WTC11 (cell line): ENCODE measurements around the gene ZSCAN2. TPM values are rescaled to one million over a fixed set of nuclear protein-coding genes. Genes with fewer than 3 reads are reported as not detected.

Experiments used
- ATAC-seq: fragments of 200-7000 bp; cut with Tn5 transposase; 2 replicates; pipeline ENCODE4 v1.10.0; 2021; ENCODE audit warnings: mild to moderate bottlenecking, moderate library complexity
- CTCF ChIA-PET: fragments of 300-600 bp; sonication (Branson Sonifier 250); formaldehyde crosslinking; loops from one replicate; lab custom pipeline; 2021; ENCODE audit warnings: antibody characterized with exemption; lab: Charles Lee
- POLR2A ChIA-PET: fragments of 350-600 bp; sonication (Branson Sonifier 250); formaldehyde crosslinking; loops from one replicate; lab custom pipeline; 2021; ENCODE audit warnings: antibody characterized with exemption; lab: Charles Lee
- DNase-seq: peaks from one replicate; pipeline ENCODE4 v3.0.0; 2021; ENCODE audit warnings: low spot score
- H3K27ac Mint-ChIP-seq: 2 replicates; pipeline ENCODE4 v1.8.0; 2021; ENCODE audit warnings: mixed read lengths
- H3K27me3 Mint-ChIP-seq: 2 replicates; pipeline ENCODE4 v1.8.0; 2021; ENCODE audit warnings: low read depth, mild to moderate bottlenecking, moderate library complexity, mixed read lengths
- H3K36me3 Mint-ChIP-seq: 2 replicates; pipeline ENCODE4 v1.8.0; 2021; ENCODE audit warnings: mixed read lengths
- H3K4me1 Mint-ChIP-seq: 2 replicates; pipeline ENCODE4 v1.8.0; 2022; ENCODE audit warnings: mixed read lengths
- H3K4me3 Mint-ChIP-seq: 2 replicates; pipeline ENCODE4 v1.8.0; 2021; ENCODE audit warnings: mild to moderate bottlenecking, moderate library complexity, mixed read lengths
- H3K9me3 Mint-ChIP-seq: 2 replicates; pipeline ENCODE4 v1.8.0; 2021; ENCODE audit warnings: mixed read lengths
- EMX1 ChIP-seq: fragments of 250-450 bp; sonication (Bioruptor Pico); IDR thresholded peaks from 2 replicates; pipeline ENCODE4 v1.8.0; 2021; ENCODE audit warnings: mild to moderate bottlenecking
- FOXJ3 ChIP-seq: sonication (generic); formaldehyde crosslinking; IDR thresholded peaks from 2 replicates; pipeline ENCODE4 v1.9.0; 2021; ENCODE audit warnings: missing genetic modification reagents, mild to moderate bottlenecking, borderline replicate concordance
- GABPB1 ChIP-seq: sonication (generic); formaldehyde crosslinking; IDR thresholded peaks from 2 replicates; pipeline ENCODE4 v1.8.1; 2023; ENCODE audit warnings: mild to moderate bottlenecking, missing genetic modification reagents
- GRHL2 ChIP-seq: fragments of 250-450 bp; sonication (Bioruptor Pico); IDR thresholded peaks from 2 replicates; pipeline ENCODE4 v1.8.0; 2022; ENCODE audit warnings: mild to moderate bottlenecking, moderate library complexity; ENCODE audit not compliant: insufficient replicate concordance, severe bottlenecking
- HMGA2 ChIP-seq: fragments of 250-450 bp; sonication (Bioruptor Pico); IDR thresholded peaks from 2 replicates; pipeline ENCODE4 v1.4.0; 2021; ENCODE audit warnings: mild to moderate bottlenecking, moderate library complexity
- JAZF1 ChIP-seq: fragments of 250-450 bp; sonication (Bioruptor Pico); IDR thresholded peaks from 2 replicates; pipeline ENCODE4 v1.9.0; 2021; ENCODE audit warnings: moderate library complexity, mild to moderate bottlenecking, inconsistent platforms
- KAT7 ChIP-seq: sonication (generic); formaldehyde crosslinking; IDR thresholded peaks from 2 replicates; pipeline ENCODE4 v1.8.1; 2023; ENCODE audit warnings: missing genetic modification reagents, mild to moderate bottlenecking, borderline replicate concordance
- MXD4 ChIP-seq: fragments of 250-450 bp; sonication (Bioruptor Pico); IDR thresholded peaks from 2 replicates; pipeline ENCODE4 v1.8.0; 2021; ENCODE audit warnings: mild to moderate bottlenecking, moderate library complexity, borderline replicate concordance
- MYBL2 ChIP-seq: sonication (generic); formaldehyde crosslinking; IDR thresholded peaks from 2 replicates; pipeline ENCODE4 v1.8.1; 2023; ENCODE audit warnings: mild to moderate bottlenecking, moderate library complexity, missing genetic modification reagents
- NFYB ChIP-seq: sonication (generic); formaldehyde crosslinking; conservative IDR thresholded peaks from 2 replicates; pipeline ENCODE4 v1.8.0; 2022; ENCODE audit warnings: low read depth, missing genetic modification reagents
- RELA ChIP-seq: sonication (generic); formaldehyde crosslinking; IDR thresholded peaks from 2 replicates; pipeline ENCODE4 v1.8.1; 2022; ENCODE audit warnings: missing genetic modification reagents, mild to moderate bottlenecking, borderline replicate concordance
- RORB ChIP-seq: fragments of 250-450 bp; sonication (Bioruptor Pico); IDR thresholded peaks from 2 replicates; pipeline ENCODE4 v1.9.0; 2021; ENCODE audit warnings: mild to moderate bottlenecking
- SMAD3 ChIP-seq: sonication (generic); formaldehyde crosslinking; IDR thresholded peaks from 2 replicates; pipeline ENCODE4 v1.8.0; 2022; ENCODE audit warnings: missing genetic modification reagents, mild to moderate bottlenecking, borderline replicate concordance
- ZNF138 ChIP-seq: sonication (generic); formaldehyde crosslinking; conservative IDR thresholded peaks from 2 replicates; pipeline ENCODE4 v1.8.1; 2022; ENCODE audit warnings: mild to moderate bottlenecking, moderate library complexity, missing genetic modification reagents
- ZNF423 ChIP-seq: fragments of 250-450 bp; sonication (Bioruptor Pico); IDR thresholded peaks from 2 replicates; pipeline ENCODE4 v2.1.2; 2022; ENCODE audit warnings: mild to moderate bottlenecking, moderate library complexity
- ZNF671 ChIP-seq: fragments of 250-450 bp; sonication (Bioruptor Pico); IDR thresholded peaks from 2 replicates; pipeline ENCODE4 v1.8.0; 2021; ENCODE audit warnings: mild to moderate bottlenecking
- total RNA-seq: library from RNA; stranded (reverse); gene quantifications from 3 replicates; pipeline ENCODE4 v1.2.3, GENCODE V29; 2021
- TF ChIP-seq, protein P1 (sequence below): sonication (generic); formaldehyde crosslinking; conservative IDR thresholded peaks from 2 replicates; pipeline ENCODE4 v1.8.1; 2022; ENCODE audit warnings: mild to moderate bottlenecking, missing genetic modification reagents
- TF ChIP-seq, protein P2 (sequence below): sonication (generic); formaldehyde crosslinking; IDR thresholded peaks from 2 replicates; pipeline ENCODE4 v1.8.1; 2023; ENCODE audit warnings: mild to moderate bottlenecking, missing genetic modification reagents, moderate library complexity
- TF ChIP-seq, protein P3 (sequence below): fragments of 250-450 bp; sonication (Bioruptor Pico); IDR thresholded peaks from 2 replicates; pipeline ENCODE4 v1.9.0; 2021; ENCODE audit warnings: moderate library complexity, mild to moderate bottlenecking, inconsistent platforms, borderline replicate concordance
- TF ChIP-seq, protein P4 (sequence below): sonication (generic); formaldehyde crosslinking; IDR thresholded peaks from 2 replicates; pipeline ENCODE4 v1.8.0; 2023; ENCODE audit warnings: mild to moderate bottlenecking, missing genetic modification reagents
- TF ChIP-seq, protein P5 (sequence below): sonication (generic); formaldehyde crosslinking; conservative IDR thresholded peaks from 2 replicates; pipeline ENCODE4 v1.8.1; 2023; ENCODE audit warnings: mild to moderate bottlenecking, low read depth, missing genetic modification reagents, moderate library complexity
- TF ChIP-seq, protein P6 (sequence below): sonication (generic); formaldehyde crosslinking; IDR thresholded peaks from 2 replicates; pipeline ENCODE4 v1.8.1; 2022; ENCODE audit warnings: low read depth, mild to moderate bottlenecking, moderate library complexity, missing genetic modification reagents, borderline replicate concordance

ZSCAN2 gene
- total RNA-seq, 1 experiment from 2014 or later: 51.9 TPM

DNA sequence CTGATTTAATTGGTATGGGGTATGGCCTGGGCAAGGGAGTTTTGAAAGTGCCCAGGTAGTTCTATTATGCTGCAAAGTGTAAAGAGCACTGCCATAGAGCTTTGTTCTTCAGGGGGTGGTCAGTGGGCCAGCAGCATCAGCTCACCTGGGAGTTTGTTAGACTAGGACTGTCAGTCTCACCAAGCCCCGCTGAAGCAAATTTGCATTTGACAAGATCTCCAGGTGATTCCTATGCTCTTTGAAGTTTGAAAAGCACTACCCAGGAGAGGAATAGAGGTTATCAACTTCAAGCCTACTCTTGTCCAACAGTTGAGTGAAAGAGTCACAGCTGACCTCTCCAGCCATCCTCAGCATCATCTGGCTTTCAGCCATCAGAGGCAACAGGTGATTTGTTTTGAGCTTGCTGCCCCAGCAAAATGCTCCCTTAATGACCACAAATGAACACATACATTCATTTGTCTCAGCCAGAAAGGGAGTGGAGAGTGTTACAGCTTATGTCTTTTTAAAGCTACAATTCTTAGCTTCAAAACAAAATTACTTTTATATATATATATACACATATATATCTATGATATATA, 8.0 kb downstream of the ZSCAN2 start:
- Mint-ChIP-seq H3K4me1 (peaks cover 80% of the 10 kb centered on the region), H3K27ac (0 out of 2 replicates have a peak overlapping the region, but pooled peaks have one; percentile 66), H3K4me3 (0 out of 2 replicates have a peak overlapping the region, but pooled peaks have one; percentile 12), H3K36me3 (peaks cover 62% of the 10 kb centered on the region), H3K27me3 (no peaks in the 10 kb centered on the region), H3K9me3 (no peaks in the 10 kb centered on the region)
- ATAC-seq (peak; percentile 26), DNase-seq (no peak)
- CTCF ChIA-PET: interaction anchor here (1.0 to 2.6 kb wide), 2 partner anchors 10 to 21 kb away, joined by 8 to 12 read pairs; no protein-coding TSS in a partner anchor
- TF ChIP-seq, protein P1, sequence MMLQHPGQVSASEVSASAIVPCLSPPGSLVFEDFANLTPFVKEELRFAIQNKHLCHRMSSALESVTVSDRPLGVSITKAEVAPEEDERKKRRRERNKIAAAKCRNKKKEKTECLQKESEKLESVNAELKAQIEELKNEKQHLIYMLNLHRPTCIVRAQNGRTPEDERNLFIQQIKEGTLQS (CRISPR knock-in tag): no peak
- no peak for TF ChIP-seq NFYB (CRISPR knock-in tag)
- TF ChIP-seq, protein P2, sequence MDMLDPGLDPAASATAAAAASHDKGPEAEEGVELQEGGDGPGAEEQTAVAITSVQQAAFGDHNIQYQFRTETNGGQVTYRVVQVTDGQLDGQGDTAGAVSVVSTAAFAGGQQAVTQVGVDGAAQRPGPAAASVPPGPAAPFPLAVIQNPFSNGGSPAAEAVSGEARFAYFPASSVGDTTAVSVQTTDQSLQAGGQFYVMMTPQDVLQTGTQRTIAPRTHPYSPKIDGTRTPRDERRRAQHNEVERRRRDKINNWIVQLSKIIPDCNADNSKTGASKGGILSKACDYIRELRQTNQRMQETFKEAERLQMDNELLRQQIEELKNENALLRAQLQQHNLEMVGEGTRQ (CRISPR knock-in tag): no peak
- no peak for TF ChIP-seq SMAD3 (CRISPR knock-in tag)
- TF ChIP-seq GABPB1: no peak
- no peak for TF ChIP-seq FOXJ3 (CRISPR knock-in tag)
- TF ChIP-seq, protein P3, sequence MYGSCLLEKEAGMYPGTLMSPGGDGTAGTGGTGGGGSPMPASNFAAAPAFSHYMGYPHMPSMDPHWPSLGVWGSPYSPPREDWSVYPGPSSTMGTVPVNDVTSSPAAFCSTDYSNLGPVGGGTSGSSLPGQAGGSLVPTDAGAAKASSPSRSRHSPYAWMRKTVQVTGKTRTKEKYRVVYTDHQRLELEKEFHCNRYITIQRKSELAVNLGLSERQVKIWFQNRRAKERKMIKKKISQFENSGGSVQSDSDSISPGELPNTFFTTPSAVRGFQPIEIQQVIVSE: no peak
- TF ChIP-seq RORB (CRISPR knock-in tag): no peak
- TF ChIP-seq JAZF1: no peak
- POLR2A ChIA-PET: interaction anchor here (0.5 kb wide), 1 partner anchor 199 kb away, joined by 5 read pairs; no protein-coding TSS in a partner anchor

DNA sequence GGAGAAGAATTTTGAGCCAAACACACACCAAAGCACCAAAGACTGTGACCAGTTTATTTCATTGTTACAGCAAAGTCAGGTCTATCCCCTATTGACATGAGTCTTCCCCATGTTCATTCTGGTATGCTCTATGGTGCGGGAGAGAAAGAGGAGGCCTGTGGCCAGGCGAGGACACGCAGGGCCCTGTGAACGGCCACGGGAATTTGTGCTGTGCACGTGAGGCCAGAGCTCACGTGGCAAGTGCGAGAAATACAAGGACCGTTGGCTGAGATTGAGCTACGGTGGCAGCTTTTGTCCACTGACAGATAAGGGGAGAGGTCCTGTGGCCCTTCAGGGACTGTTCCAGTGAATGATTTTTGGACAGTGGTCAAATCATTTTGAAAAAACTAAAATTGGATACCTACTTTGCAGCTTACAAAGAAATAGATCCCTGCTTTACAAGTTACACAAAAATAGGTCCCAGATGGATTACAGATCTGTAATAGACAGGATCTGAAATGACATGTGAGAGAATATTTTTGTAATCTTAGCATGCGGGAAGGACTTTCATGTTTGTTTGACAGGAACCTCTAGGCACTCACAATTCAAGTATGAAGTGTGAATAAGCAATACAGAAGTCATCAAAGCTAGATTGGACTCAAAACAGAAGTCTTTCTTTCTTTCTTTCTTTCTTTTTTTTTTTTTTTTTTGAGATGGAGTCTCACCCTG, 9.2 kb downstream of the ZSCAN2 start:
- DNase-seq: no peak
- no peak for ATAC-seq
- Mint-ChIP-seq H3K9me3 (no peaks in the 10 kb centered on the region), H3K4me3 (no peak overlapping the region), H3K4me1 (peaks cover 76% of the 10 kb centered on the region), H3K27me3 (no peaks in the 10 kb centered on the region), H3K27ac (peak overlapping the region; percentile 20; the same call in 1 of the 2 replicates), H3K36me3 (peaks cover 59% of the 10 kb centered on the region)
- TF ChIP-seq GRHL2 (CRISPR knock-in tag): no peak
- TF ChIP-seq MXD4 (CRISPR knock-in tag): no peak
- TF ChIP-seq HMGA2 (CRISPR knock-in tag): no peak
- TF ChIP-seq ZNF423: no peak
- no peak for TF ChIP-seq KAT7 (CRISPR knock-in tag)
- ChIA-PET CTCF (interaction anchor here (2.6 kb wide), 1 partner anchor 11 kb away, joined by 12 read pairs; no protein-coding TSS in a partner anchor), POLR2A (interaction anchor here (0.7 kb wide), 1 partner anchor 242 kb away, joined by 3 read pairs; no protein-coding TSS in a partner anchor)

DNA sequence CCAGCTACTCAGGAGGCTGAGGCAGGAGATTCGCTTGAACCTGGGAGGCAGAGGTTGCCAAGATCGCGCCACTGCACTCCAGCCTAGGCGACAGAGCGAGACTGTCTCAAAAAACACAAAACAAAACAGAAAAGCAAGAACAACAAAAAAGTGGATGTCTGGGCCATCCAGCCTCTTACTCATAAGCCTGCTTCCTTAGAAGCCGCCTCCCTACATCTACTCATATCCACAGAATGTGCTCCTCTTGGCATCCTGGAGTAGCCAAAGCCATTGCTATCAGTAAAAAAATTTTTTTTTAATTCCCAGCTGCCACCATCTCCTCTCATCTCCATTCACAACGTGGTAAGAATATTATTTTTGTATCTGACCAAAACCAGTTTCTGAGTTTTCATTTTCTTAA, 10.8 kb downstream of the ZSCAN2 start:
- DNase-seq (no peak), ATAC-seq (no peak)
- Mint-ChIP-seq H3K4me3 (no peak overlapping the region), H3K4me1 (peaks cover 74% of the 10 kb centered on the region), H3K9me3 (no peaks in the 10 kb centered on the region), H3K36me3 (peaks cover 52% of the 10 kb centered on the region), H3K27me3 (no peaks in the 10 kb centered on the region), H3K27ac (peak overlapping the region; percentile 22; the same call in 1 of the 2 replicates)
- ChIA-PET CTCF (interaction anchor here (0.7 kb wide), 1 partner anchor 12 kb away, joined by 4 read pairs; no protein-coding TSS in a partner anchor), POLR2A (no interaction called here)
- TF ChIP-seq, protein P1 (CRISPR knock-in tag): no peak
- TF ChIP-seq, protein P4, sequence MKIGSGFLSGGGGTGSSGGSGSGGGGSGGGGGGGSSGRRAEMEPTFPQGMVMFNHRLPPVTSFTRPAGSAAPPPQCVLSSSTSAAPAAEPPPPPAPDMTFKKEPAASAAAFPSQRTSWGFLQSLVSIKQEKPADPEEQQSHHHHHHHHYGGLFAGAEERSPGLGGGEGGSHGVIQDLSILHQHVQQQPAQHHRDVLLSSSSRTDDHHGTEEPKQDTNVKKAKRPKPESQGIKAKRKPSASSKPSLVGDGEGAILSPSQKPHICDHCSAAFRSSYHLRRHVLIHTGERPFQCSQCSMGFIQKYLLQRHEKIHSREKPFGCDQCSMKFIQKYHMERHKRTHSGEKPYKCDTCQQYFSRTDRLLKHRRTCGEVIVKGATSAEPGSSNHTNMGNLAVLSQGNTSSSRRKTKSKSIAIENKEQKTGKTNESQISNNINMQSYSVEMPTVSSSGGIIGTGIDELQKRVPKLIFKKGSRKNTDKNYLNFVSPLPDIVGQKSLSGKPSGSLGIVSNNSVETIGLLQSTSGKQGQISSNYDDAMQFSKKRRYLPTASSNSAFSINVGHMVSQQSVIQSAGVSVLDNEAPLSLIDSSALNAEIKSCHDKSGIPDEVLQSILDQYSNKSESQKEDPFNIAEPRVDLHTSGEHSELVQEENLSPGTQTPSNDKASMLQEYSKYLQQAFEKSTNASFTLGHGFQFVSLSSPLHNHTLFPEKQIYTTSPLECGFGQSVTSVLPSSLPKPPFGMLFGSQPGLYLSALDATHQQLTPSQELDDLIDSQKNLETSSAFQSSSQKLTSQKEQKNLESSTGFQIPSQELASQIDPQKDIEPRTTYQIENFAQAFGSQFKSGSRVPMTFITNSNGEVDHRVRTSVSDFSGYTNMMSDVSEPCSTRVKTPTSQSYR (CRISPR knock-in tag): no peak
- no peak for TF ChIP-seq ZNF138 (CRISPR knock-in tag)
- TF ChIP-seq MYBL2 (CRISPR knock-in tag): no peak
- TF ChIP-seq, protein P5, sequence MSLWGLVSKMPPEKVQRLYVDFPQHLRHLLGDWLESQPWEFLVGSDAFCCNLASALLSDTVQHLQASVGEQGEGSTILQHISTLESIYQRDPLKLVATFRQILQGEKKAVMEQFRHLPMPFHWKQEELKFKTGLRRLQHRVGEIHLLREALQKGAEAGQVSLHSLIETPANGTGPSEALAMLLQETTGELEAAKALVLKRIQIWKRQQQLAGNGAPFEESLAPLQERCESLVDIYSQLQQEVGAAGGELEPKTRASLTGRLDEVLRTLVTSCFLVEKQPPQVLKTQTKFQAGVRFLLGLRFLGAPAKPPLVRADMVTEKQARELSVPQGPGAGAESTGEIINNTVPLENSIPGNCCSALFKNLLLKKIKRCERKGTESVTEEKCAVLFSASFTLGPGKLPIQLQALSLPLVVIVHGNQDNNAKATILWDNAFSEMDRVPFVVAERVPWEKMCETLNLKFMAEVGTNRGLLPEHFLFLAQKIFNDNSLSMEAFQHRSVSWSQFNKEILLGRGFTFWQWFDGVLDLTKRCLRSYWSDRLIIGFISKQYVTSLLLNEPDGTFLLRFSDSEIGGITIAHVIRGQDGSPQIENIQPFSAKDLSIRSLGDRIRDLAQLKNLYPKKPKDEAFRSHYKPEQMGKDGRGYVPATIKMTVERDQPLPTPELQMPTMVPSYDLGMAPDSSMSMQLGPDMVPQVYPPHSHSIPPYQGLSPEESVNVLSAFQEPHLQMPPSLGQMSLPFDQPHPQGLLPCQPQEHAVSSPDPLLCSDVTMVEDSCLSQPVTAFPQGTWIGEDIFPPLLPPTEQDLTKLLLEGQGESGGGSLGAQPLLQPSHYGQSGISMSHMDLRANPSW: no peak
- TF ChIP-seq, protein P6, sequence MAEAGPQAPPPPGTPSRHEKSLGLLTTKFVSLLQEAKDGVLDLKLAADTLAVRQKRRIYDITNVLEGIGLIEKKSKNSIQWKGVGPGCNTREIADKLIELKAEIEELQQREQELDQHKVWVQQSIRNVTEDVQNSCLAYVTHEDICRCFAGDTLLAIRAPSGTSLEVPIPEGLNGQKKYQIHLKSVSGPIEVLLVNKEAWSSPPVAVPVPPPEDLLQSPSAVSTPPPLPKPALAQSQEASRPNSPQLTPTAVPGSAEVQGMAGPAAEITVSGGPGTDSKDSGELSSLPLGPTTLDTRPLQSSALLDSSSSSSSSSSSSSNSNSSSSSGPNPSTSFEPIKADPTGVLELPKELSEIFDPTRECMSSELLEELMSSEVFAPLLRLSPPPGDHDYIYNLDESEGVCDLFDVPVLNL: no peak
- TF ChIP-seq RELA (CRISPR knock-in tag): no peak
- TF ChIP-seq ZNF671 (CRISPR knock-in tag): no peak
- no peak for TF ChIP-seq EMX1 (CRISPR knock-in tag)
